Measurements from ENCODE around the gene LRRTM1.

The LRRTM1 gene

GRCh38 chr2:80302314-80303005 lies 2.1 kb downstream of the LRRTM1 start:
- no peak overlapping the region for H3K9ac ChIP-seq (ENCODE audit: insufficient read length, low read depth)
- no peaks in the 10 kb centered on the region for H3K4me1 ChIP-seq (ENCODE audit: insufficient read depth, insufficient read length)

GRCh38 chr2:80302001-80302313 lies 2.6 kb downstream of the LRRTM1 start:
- TF ChIP-seq ZNF274 (IDR thresholded peaks at IDR 0.05; ENCODE audit: low read depth, low read length), result no peak
- TF ChIP-seq YY1 (IDR thresholded peaks at IDR 0.05; ENCODE audit: insufficient read depth, insufficient read length), result no peak
- TF ChIP-seq SUZ12 (IDR thresholded peaks at IDR 0.05; ENCODE audit: extremely low read depth, insufficient read depth, insufficient read length), result no peak
- H3K36me3 ChIP-seq (ENCODE audit: insufficient read depth, insufficient read length, low read length), result no peaks in the 10 kb centered on the region
- H3K4me1 ChIP-seq (ENCODE audit: insufficient read depth, insufficient read length), result no peaks in the 10 kb centered on the region
- no peak for DNase-seq (ENCODE audit: low read depth, low spot score)
- no peaks in the 10 kb centered on the region for H3K9me3 ChIP-seq (ENCODE audit: insufficient read depth, low read length)
- H3K27me3 ChIP-seq (ENCODE audit: insufficient read depth, insufficient read length), result peaks cover 38% of the 10 kb centered on the region
- H3K4me3 ChIP-seq (ENCODE audit: insufficient read length, low read depth), result no peak overlapping the region
- no peak overlapping the region for H3K9ac ChIP-seq (ENCODE audit: insufficient read length, low read depth)

More at GRCh38 chr2:80302314-80303005, 2.1 kb downstream of the LRRTM1 start:
- Histone ChIP-seq H3K27me3 (ENCODE audit: insufficient read depth, insufficient read length) (peaks cover 38% of the 10 kb centered on the region), H3K36me3 (ENCODE audit: insufficient read depth, insufficient read length, low read length) (no peaks in the 10 kb centered on the region), H3K9me3 (ENCODE audit: insufficient read depth, low read length) (no peaks in the 10 kb centered on the region), H3K4me3 (ENCODE audit: insufficient read length, low read depth) (no peak overlapping the region)
- no peak for TF ChIP-seq SUZ12 (IDR thresholded peaks at IDR 0.05; ENCODE audit: extremely low read depth, insufficient read depth, insufficient read length)
- TF ChIP-seq YY1 (IDR thresholded peaks at IDR 0.05; ENCODE audit: insufficient read depth, insufficient read length), result no peak
- TF ChIP-seq ZNF274 (IDR thresholded peaks at IDR 0.05; ENCODE audit: low read depth, low read length), result no peak
- no peak for DNase-seq (ENCODE audit: low read depth, low spot score)

- H3K4me1 ChIP-seq (ENCODE audit: insufficient read depth, insufficient read length), result no peaks in the 10 kb centered on the region
- no peak for DNase-seq (ENCODE audit: low read depth, low spot score)
- no peaks in the 10 kb centered on the region for H3K9me3 ChIP-seq (ENCODE audit: insufficient read depth, low read length)
- peaks cover 37% of the 10 kb centered on the region for H3K27me3 ChIP-seq (ENCODE audit: insufficient read depth, insufficient read length)
- H3K4me3 ChIP-seq (ENCODE audit: insufficient read length, low read depth), result no peak overlapping the region
- H3K36me3 ChIP-seq (ENCODE audit: insufficient read depth, insufficient read length, low read length), result no peaks in the 10 kb centered on the region
- no peak for TF ChIP-seq YY1 (IDR thresholded peaks at IDR 0.05; ENCODE audit: insufficient read depth, insufficient read length)
- no peak for TF ChIP-seq ZNF274 (IDR thresholded peaks at IDR 0.05; ENCODE audit: low read depth, low read length)
- TF ChIP-seq SUZ12 (IDR thresholded peaks at IDR 0.05; ENCODE audit: extremely low read depth, insufficient read depth, insufficient read length), result no peak
- no peak overlapping the region for H3K9ac ChIP-seq (ENCODE audit: insufficient read length, low read depth)
Measured at GRCh38 chr2:80300954-80301353, 3.6 kb downstream of the LRRTM1 start.

- Histone ChIP-seq H3K9me3 (ENCODE audit: insufficient read depth, low read length) (no peaks in the 10 kb centered on the region), H3K27me3 (ENCODE audit: insufficient read depth, insufficient read length) (peaks cover 31% of the 10 kb centered on the region), H3K9ac (ENCODE audit: insufficient read length, low read depth) (no peak overlapping the region), H3K36me3 (ENCODE audit: insufficient read depth, insufficient read length, low read length) (no peaks in the 10 kb centered on the region), H3K4me3 (ENCODE audit: insufficient read length, low read depth) (no peak overlapping the region), H3K4me1 (ENCODE audit: insufficient read depth, insufficient read length) (no peaks in the 10 kb centered on the region)
- TF ChIP-seq SUZ12 (IDR thresholded peaks at IDR 0.05; ENCODE audit: extremely low read depth, insufficient read depth, insufficient read length) (no peak), ZNF274 (IDR thresholded peaks at IDR 0.05; ENCODE audit: low read depth, low read length) (no peak), YY1 (IDR thresholded peaks at IDR 0.05; ENCODE audit: insufficient read depth, insufficient read length) (no peak)
- DNase-seq (ENCODE audit: low read depth, low spot score), result no peak
Measured at GRCh38 chr2:80300346-80300745, 4.2 kb downstream of the LRRTM1 start.

- H3K9ac ChIP-seq (ENCODE audit: insufficient read length, low read depth), result no peak overlapping the region
- no peaks in the 10 kb centered on the region for H3K4me1 ChIP-seq (ENCODE audit: insufficient read depth, insufficient read length)
- TF ChIP-seq SUZ12 (IDR thresholded peaks at IDR 0.05; ENCODE audit: extremely low read depth, insufficient read depth, insufficient read length), result no peak
- TF ChIP-seq YY1 (IDR thresholded peaks at IDR 0.05; ENCODE audit: insufficient read depth, insufficient read length), result no peak
- no peak for TF ChIP-seq ZNF274 (IDR thresholded peaks at IDR 0.05; ENCODE audit: low read depth, low read length)
- H3K4me3 ChIP-seq (ENCODE audit: insufficient read length, low read depth), result no peak overlapping the region
- peaks cover 24% of the 10 kb centered on the region for H3K27me3 ChIP-seq (ENCODE audit: insufficient read depth, insufficient read length)
- no peak for DNase-seq (ENCODE audit: low read depth, low spot score)
- H3K36me3 ChIP-seq (ENCODE audit: insufficient read depth, insufficient read length, low read length), result no peaks in the 10 kb centered on the region
- no peaks in the 10 kb centered on the region for H3K9me3 ChIP-seq (ENCODE audit: insufficient read depth, low read length)
Measured at GRCh38 chr2:80299661-80300060, 4.9 kb downstream of the LRRTM1 start.

- DNase-seq (ENCODE audit: low read depth, low spot score), result no peak
- Histone ChIP-seq H3K27me3 (ENCODE audit: insufficient read depth, insufficient read length) (peaks cover 19% of the 10 kb centered on the region), H3K9me3 (ENCODE audit: insufficient read depth, low read length) (no peaks in the 10 kb centered on the region), H3K4me3 (ENCODE audit: insufficient read length, low read depth) (no peak overlapping the region), H3K9ac (ENCODE audit: insufficient read length, low read depth) (no peak overlapping the region), H3K36me3 (ENCODE audit: insufficient read depth, insufficient read length, low read length) (no peaks in the 10 kb centered on the region), H3K4me1 (ENCODE audit: insufficient read depth, insufficient read length) (no peaks in the 10 kb centered on the region)
- TF ChIP-seq ZNF274 (IDR thresholded peaks at IDR 0.05; ENCODE audit: low read depth, low read length) (no peak), YY1 (IDR thresholded peaks at IDR 0.05; ENCODE audit: insufficient read depth, insufficient read length) (no peak), SUZ12 (IDR thresholded peaks at IDR 0.05; ENCODE audit: extremely low read depth, insufficient read depth, insufficient read length) (no peak)
Measured at GRCh38 chr2:80298954-80299353, 5.6 kb downstream of the LRRTM1 start.

GRCh38 chr2:80293039-80293438 lies 11.5 kb downstream of the LRRTM1 start:
- H3K9ac ChIP-seq (ENCODE audit: insufficient read length, low read depth), result no peak overlapping the region
- no peaks in the 10 kb centered on the region for H3K9me3 ChIP-seq (ENCODE audit: insufficient read depth, low read length)
- no peak for DNase-seq (ENCODE audit: low read depth, low spot score)
- H3K4me3 ChIP-seq (ENCODE audit: insufficient read length, low read depth), result no peak overlapping the region
- no peak for TF ChIP-seq YY1 (IDR thresholded peaks at IDR 0.05; ENCODE audit: insufficient read depth, insufficient read length)
- no peak for TF ChIP-seq ZNF274 (IDR thresholded peaks at IDR 0.05; ENCODE audit: low read depth, low read length)
- TF ChIP-seq SUZ12 (IDR thresholded peaks at IDR 0.05; ENCODE audit: extremely low read depth, insufficient read depth, insufficient read length), result no peak
- H3K36me3 ChIP-seq (ENCODE audit: insufficient read depth, insufficient read length, low read length), result no peaks in the 10 kb centered on the region
- no peaks in the 10 kb centered on the region for H3K4me1 ChIP-seq (ENCODE audit: insufficient read depth, insufficient read length)
- H3K27me3 ChIP-seq (ENCODE audit: insufficient read depth, insufficient read length), result no peaks in the 10 kb centered on the region
